Activated CD8-positive, alpha-beta memory T cell treated with anti-CD3 and anti-CD28 coated beads, Interleukin-2, amount 50 U/mL, for 48 hours (primary cell): ENCODE data around the gene PTCSC3.
"Not testable (repeated sequence)": the region's sequence is repeated elsewhere in the genome, so short reads cannot be mapped to it uniquely, and the experiment has no call there.

Experiments used
- DNase-seq: peaks from one replicate; pipeline ENCODE4 v3.0.0-alpha.2; 2020

The PTCSC3 gene

DNA sequence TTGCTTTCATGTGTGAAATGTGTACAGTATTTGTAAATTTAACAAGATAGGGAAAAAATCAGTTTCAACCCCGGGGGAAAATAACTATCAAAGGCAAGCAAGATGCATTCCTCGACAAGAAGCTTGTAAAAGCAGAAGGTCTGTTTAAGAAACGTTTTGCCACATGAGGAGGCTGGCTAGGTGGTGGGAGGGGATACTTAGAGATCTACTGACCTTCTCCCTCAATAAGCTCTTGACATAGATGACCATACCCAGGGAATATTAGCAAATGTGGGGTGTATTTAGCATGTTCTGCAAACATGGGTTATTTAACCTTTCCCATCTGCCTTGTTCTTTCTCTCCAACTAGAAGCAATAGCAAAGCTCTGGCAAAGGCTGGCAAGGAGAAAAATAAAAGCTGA is 4.9 kb downstream of the PTCSC3 start:
- DNase-seq: no peak

- no peak for DNase-seq
Measured at GRCh38 chr14:36167431-36167830, 9.1 kb downstream of the PTCSC3 start.

DNA sequence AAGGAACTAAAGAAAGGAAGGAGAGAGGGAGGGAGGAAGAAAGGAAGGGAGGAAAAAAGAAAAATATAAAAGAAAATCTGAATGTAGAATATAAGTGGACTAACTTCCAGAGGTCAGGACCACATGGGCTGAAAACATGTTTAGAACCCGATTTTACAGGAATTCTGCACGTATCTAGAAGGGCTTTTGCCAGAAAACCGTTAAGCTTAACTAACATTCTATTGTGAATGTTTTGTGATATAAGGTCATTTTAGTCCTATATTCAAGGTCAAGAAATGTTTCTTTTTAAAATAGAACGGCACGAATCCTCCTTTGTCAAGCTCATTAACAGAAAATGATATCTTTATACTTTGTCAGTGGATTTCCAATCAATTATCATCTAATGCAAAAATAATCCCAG is 13.1 kb downstream of the PTCSC3 start:
- no peak for DNase-seq

DNA sequence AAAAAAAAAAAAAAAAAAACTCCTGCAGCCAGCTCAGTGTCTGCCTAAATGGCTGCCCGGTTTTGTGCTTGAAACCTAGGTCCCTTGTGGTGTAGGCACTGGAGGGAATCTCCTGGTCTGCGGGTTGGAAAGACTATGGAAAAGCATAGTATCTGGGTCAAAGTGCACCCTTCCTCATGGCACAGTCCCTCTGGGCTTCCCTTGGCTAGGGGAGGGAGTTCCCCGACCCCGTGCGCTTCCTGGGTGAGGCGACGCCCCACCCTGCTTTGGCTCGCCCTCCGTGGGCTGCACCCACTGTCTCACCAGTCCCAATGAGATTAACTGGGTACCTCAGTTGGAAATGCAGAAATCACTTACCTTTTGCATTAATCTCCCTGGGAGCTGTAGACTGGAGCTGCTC is 14.3 kb downstream of the PTCSC3 start:
- no peak for DNase-seq

- DNase-seq: no peak
Measured at GRCh38 chr14:36161776-36162175, 14.7 kb downstream of the PTCSC3 start.

DNA sequence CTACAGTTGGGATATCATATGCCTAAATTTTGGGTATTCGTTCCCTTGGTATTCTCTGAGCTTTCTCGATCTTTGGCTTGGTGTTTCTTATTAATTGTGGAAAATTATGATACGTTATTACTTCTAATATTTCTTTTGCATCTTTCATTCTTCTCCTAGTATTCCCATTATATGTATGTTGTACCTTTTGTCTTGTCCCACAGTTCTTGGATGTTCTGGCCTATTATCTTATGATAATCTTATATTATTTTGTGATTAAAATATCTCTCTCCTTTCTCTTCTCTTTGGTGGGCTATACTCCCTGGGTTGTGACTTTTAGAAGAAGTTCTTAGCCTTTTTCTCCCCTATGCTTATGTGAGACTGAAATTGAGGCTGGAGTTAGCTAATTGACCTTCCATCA is 25.2 kb downstream of the PTCSC3 start:
- no peak for DNase-seq

DNA sequence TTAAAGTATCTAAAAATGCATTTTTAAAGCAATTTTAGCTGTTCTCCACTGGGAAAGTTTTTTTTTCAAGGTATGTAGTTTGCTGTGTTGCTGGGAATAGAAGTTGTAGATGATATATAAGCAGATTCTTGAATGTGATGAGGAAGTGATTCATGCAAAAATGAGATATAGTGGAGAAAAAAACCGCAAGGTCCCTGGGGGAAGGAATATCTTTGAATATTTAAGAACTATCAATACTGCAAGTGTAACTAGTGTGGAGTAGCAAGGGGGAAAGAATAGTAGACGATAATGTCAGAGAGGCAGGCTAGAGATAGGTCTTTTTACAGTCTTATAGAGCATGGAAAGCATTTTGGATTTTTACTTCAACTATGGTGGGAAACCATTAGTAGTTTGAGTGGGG is 42.5 kb downstream of the PTCSC3 start:
- DNase-seq: no peak

DNA sequence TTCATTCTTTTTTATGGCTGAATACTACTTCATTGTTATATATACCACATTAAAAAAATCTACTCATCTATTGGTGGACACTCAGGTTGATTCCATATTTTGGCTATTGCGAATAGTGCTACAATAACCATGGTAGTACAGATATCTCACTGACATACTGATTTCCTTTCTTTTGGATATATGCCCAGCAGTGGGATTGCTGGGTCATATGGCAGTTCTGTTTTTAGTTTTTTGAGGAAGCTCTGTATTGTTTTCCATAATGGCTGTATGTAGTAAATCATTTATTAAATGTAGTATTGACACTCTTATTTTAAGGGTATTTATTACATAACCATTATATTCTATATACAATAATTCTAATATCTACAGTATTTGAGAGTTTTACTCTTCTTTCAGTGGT is 43.7 kb downstream of the PTCSC3 start:
- DNase-seq: no peak

GRCh38 chr14:36130186-36130585 is 46.3 kb downstream of the PTCSC3 start:
- no peak for DNase-seq

- no peak for DNase-seq
Measured at GRCh38 chr14:36129181-36129580, 47.3 kb downstream of the PTCSC3 start.

DNA sequence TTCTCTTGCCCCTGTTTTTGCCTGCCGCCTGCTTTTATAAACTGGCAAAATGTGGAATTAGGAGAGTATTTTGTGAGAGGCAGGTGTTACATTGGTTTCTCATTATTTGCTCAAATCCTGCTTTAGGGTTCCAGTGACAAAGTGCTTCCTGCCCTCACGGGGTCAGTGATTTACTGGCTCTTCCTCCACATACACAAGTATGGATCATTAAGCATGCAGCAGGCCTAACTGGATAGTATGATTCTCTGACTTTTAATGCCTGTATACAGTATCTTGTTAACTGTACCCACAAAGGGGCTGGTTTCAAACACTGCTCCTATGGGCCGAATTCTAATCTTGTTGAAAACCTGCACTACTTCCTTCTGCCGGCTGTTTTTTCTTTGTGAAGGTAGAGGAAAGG is 63.2 kb downstream of the PTCSC3 start:
- DNase-seq: no peak

DNA sequence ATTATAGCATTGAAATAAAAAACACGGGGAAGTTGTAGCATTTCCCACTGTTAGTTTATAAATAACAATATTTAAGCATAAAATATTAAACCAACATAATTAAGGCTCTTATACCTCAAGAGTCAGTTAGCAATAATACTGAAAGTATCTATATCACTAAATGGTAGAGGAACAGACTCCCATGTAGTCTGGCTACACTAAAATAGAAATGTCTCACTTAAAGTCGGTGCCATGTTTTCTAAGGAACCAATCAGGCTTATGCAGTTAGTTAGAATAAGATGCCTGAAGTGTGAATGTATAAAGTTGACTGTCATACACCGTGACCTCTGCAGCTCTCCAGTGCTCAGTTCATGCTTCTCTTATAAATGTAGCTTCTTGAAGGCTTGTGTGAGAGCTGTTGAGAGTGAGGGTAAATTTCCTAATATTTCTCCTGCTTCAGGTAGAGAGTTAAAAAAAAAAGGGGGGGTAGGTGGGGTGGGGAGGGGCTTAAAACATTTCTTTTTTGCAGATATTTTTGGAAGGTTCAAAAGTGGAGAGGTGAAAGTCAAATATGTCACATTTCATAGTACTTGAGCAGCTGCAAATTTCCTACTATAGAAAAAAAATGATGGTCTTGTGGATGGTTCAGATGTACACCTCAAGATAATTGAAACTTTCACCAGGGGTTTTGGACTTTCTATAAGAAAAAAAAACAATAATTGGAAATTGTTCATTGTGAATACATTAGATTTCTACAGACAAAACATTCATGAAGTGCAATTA is 64.5 kb downstream of the PTCSC3 start:
- no peak for DNase-seq

DNA sequence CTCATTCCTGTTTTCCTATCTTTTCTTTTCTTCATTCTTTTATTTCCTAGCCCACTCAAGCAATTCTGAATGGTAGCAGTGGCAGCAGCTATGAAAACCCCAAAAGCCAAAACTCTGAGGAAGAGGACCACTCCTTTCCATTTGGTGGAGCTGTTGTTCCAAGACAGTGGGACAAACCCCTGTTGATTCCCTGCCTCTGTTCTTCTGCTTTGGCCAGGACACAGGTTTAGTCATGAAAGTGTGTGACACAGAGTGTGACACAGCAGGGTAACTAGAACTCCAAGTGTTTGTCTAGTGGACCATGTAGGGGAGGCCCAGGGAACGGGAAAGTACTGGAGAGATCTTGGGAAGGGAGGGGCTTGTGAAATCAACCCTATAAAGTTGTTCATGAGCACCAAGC is 71.1 kb downstream of the PTCSC3 start:
- no peak for DNase-seq

GRCh38 chr14:36104258-36104657 is 72.3 kb downstream of the PTCSC3 start:
- not testable (repeated sequence) for DNase-seq

DNA sequence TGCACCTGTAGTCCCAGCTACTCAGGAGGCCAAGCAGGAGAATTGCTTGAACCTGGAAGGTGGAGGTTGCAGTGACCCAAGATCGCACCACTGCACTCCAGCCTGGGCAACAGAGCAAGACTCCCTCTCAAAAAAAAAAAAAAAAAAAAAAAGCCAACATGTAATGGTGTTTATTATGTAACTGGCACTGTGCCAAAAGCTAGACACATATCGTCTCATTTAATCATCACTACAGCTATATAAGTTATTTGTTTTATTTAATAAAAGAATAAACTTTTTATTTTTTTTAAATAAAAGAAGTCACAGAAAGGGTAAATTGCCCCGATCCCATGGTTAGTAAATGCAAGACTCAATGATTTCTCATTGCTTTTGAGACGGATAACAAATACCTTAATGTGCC is 76.9 kb downstream of the PTCSC3 start:
- DNase-seq: no peak

- DNase-seq: no peak
Measured at GRCh38 chr14:36097356-36097755, 79.2 kb downstream of the PTCSC3 start.

GRCh38 chr14:36096090-36096489 is 80.4 kb downstream of the PTCSC3 start:
- no peak for DNase-seq

- DNase-seq: no peak
Measured at GRCh38 chr14:36094963-36095362, 81.6 kb downstream of the PTCSC3 start.

GRCh38 chr14:36091096-36091495 is 85.4 kb downstream of the PTCSC3 start:
- no peak for DNase-seq

DNA sequence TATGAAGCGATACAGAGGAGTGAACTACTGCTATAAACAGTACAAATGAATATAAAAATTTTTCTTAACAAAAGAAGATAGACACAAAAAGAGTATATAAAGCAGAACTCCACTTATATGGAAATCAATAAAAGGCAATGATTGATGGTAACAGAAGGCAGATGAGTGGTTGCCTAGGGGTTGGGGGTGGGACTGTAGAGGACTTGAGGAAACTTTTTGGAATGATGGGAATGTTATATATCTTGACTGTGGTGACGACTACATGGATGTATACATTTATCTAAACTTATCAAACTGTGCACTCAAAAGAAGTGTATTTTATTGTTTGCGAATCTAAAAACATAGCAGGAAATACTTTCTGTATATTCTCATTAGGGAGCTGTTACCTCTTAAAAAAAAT is 89.1 kb downstream of the PTCSC3 start:
- DNase-seq: no peak

GRCh38 chr14:36086629-36087395 is 89.7 kb downstream of the PTCSC3 start:
- DNase-seq: no peak

- DNase-seq: no peak
Measured at GRCh38 chr14:36085861-36086260, 90.7 kb downstream of the PTCSC3 start.
